ENCODE data around the gene IL25. TPM values are rescaled to one million over a fixed set of nuclear protein-coding genes. Genes with fewer than 3 reads are reported as not detected.

Gene IL25
- polyA plus RNA-seq, 2 of the 4 experiments (the other 2 are of a cell fraction), result not detected

GRCh38 chr14:23364164-23365035, 8.2 kb upstream of the IL25 start:
- H3K4me3 ChIP-seq, result no peak overlapping the region
- ATAC-seq, result no peak; a peak in 1 of 6 replicates
- DNase-seq (ENCODE audit: low read depth in 1 of 2, low spot score in 1 of 2), result no peak
- no peak for TF ChIP-seq TFCP2L1 (CRISPR knock-in tag; IDR thresholded peaks at IDR 0.05)
- no peak for TF ChIP-seq HOXA7 (CRISPR knock-in tag; IDR thresholded peaks at IDR 0.05)
- no peak for TF ChIP-seq HDAC2 (IDR thresholded peaks at IDR 0.05)
- TF ChIP-seq JUN (IDR thresholded peaks at IDR 0.05), result no peak
- no peak overlapping the region for H3K4me2 ChIP-seq
- no peaks in the 10 kb centered on the region for H3K4me1 ChIP-seq
- ChIA-PET CTCF (interaction anchor here (0.9 to 9.6 kb wide), 3 partner anchors 11 to 70 kb away, joined by 3 to 80 read pairs (median 9); partner anchors contain the start of genes CMTM5 and SLC22A17), POLR2A (no interaction called here)
- FAIRE-seq, result no peak
- H3K9me3 ChIP-seq, result no peaks in the 10 kb centered on the region
- no peak overlapping the region for H3K27ac ChIP-seq
- WGBS (ENCODE audit: missing lambda C conversion rate), result 40% methylated on average over 20 of the region's 21 CpGs

DNA sequence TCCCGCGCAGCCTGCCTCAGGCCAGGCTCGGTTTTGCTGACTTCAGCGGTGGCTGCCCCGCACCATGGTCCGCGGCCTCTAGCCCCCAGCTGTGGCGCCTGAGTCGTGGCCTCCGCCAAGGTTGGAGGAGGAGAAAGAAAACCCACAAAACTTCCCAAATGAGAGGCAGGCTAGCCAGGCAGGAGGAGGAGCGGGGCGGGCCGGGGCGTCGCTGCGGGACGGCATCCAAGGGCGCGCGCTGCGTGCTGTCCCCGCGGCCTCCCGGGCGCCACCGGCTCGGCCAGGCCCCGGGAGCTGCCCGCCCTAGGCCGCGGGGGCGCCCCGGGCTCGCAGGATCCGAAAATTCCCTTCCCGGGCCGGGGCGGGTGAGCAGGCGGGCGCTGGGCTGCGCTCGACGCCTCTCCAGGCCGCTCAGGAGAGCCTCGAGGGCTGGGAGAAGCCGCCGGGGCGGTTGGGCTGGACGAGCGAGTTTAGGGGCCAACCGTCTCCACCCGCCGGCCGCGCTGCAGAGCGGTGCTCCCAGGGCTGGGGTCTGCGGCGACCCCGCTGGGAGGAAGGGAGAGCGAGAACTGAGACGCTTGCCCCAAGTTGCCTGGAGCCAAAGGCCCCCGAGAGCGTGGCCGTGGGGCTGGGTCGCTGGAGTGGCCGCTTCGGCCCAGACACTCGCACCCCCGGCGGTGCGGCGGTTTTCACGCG, 7.4 kb upstream of the IL25 start, which contains the start of gene EFS:
Gene EFS, minus strand, starts transcription at position 137 of the 696 bp plus-strand sequence. CDS start 147 bp downstream, outside the sequence.
- POLR2A ChIA-PET, result no interaction called here
- WGBS (ENCODE audit: missing lambda C conversion rate), result 40% methylated on average over 36 of the region's 74 CpGs
- no peak for DNase-seq (ENCODE audit: low read depth in 1 of 2, low spot score in 1 of 2)
- Histone ChIP-seq H3K9me3 (no peaks in the 10 kb centered on the region), H3K27ac (no peak within 1 kb of the TSS), H3K4me2 (peak within 1 kb of the TSS; percentile 30; the same call in 2 of the 3 replicates), H3K4me1 (no peaks in the 10 kb centered on the region), H3K4me3 (no peak within 1 kb of the TSS)
- no peak for FAIRE-seq
- no peak for ATAC-seq
- TF ChIP-seq MAFK (IDR thresholded peaks at IDR 0.05; ENCODE audit: partially characterized antibody) (peak; percentile 10), NR3C1 (IDR thresholded peaks at IDR 0.05) (no peak)
- CTCF ChIA-PET, result interaction anchor here (6.2 to 9.6 kb wide), 2 partner anchors 12 to 13 kb away, joined by 62 to 80 read pairs; partner anchors contain the start of gene CMTM5

DNA sequence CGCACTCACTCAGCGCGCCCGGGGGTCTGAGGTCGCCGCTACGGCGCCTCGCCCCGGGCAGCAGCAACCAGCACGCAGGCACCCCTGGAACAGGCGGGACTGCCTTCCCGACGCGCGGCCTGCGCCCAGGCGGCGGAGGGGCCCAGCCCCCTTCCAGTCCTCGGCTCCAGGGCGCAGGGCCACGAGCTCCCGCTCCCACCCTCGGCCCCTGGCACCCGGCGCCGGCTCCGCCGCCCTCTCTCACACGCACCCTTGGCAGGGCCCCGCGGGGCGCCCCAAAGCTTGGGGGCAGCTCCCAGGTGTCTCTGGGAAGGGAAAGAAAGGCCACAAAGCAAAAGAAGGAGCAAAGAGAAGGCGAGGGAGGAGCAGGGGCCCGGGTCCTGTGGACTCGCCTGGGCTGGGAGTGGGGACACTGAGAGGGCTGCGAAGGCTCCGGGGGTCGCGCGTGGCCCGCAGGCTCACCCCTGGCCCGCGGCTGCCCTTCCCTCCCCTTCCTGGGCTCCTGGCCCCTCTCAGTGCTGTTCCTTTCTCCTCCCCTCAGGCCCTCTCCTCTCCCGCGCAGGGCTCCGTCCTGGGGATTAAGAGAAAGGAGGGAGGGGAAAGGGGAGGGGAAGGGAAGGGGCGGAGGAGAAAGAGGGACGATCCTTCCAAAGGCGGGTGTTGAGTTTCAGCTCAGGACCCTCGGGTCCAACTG, 6.7 kb upstream of the IL25 start:
- H3K4me3 ChIP-seq, result no peak overlapping the region
- no peak for ATAC-seq
- H3K27ac ChIP-seq, result no peak overlapping the region
- no peaks in the 10 kb centered on the region for H3K9me3 ChIP-seq
- TF ChIP-seq NR3C1 (IDR thresholded peaks at IDR 0.05) (no peak), KDM5A (IDR thresholded peaks at IDR 0.05) (no peak), RAD21 (conservative IDR thresholded peaks at IDR 0.05 in 1 of 2, IDR thresholded peaks at IDR 0.05 in 1 of 2) (no peak), NPAS2 (CRISPR knock-in tag; IDR thresholded peaks at IDR 0.05; ENCODE audit: borderline replicate concordance) (no peak), CEBPB (IDR thresholded peaks at IDR 0.05) (no peak), MAFK (IDR thresholded peaks at IDR 0.05; ENCODE audit: partially characterized antibody) (no peak), BCL3 (IDR thresholded peaks at IDR 0.05) (no peak), MYC (IDR thresholded peaks at IDR 0.05; ENCODE audit: borderline replicate concordance, low read length) (no peak), HOXA7 (CRISPR knock-in tag; IDR thresholded peaks at IDR 0.05) (no peak)
- TF ChIP-seq, protein P1, sequence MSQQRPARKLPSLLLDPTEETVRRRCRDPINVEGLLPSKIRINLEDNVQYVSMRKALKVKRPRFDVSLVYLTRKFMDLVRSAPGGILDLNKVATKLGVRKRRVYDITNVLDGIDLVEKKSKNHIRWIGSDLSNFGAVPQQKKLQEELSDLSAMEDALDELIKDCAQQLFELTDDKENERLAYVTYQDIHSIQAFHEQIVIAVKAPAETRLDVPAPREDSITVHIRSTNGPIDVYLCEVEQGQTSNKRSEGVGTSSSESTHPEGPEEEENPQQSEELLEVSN (IDR thresholded peaks at IDR 0.05; ENCODE audit: borderline replicate concordance, low read depth), result no peak
- TF ChIP-seq, protein P2, sequence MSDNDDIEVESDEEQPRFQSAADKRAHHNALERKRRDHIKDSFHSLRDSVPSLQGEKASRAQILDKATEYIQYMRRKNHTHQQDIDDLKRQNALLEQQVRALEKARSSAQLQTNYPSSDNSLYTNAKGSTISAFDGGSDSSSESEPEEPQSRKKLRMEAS (IDR thresholded peaks at IDR 0.05), result no peak
- no peak for DNase-seq (ENCODE audit: low read depth in 1 of 2, low spot score in 1 of 2)
- H3K4me2 ChIP-seq, result peak overlapping the region; percentile 30; the same call in 2 of the 3 replicates
- POLR2A ChIA-PET, result no interaction called here
- no peaks in the 10 kb centered on the region for H3K4me1 ChIP-seq
- no peak for FAIRE-seq
- CTCF ChIA-PET, result interaction anchor here (6.2 kb wide), 1 partner anchor 12 kb away, joined by 62 read pairs; the partner anchor contains the start of gene CMTM5
- WGBS (ENCODE audit: missing lambda C conversion rate), result 38% methylated on average over 16 of the region's 51 CpGs

Measured in A549 (cell line).